ENCODE data around the gene DAW1.
"Not testable (repeated sequence)": the region's sequence is repeated elsewhere in the genome, so short reads cannot be mapped to it uniquely, and the experiment has no call there.

DNA sequence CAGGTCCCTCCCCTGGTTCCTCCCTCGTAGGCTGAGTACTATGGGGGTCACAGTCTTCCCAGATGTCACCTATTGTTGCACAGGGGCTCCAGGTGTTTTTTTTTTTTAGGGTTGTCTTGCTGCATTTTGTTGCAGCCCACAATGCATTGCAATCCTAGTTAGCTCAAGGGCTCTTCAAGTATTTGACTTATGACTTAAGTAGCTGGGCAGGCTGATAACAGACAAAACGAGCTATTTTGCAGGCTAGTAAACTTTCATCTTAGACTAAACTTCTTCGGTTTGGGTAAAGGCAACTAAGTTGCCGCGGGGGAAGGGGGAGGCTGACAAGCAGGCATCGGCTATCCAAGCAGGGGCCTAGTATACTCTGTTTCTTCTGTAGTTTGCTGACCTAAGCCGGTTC lies 64.8 kb downstream of the DAW1 start:
- TF ChIP-seq TAF1 (conservative IDR thresholded peaks at IDR 0.05); JUND (IDR thresholded peaks at IDR 0.05); FOXA1 (IDR thresholded peaks at IDR 0.05); YY1 (IDR thresholded peaks at IDR 0.05); SP1 (IDR thresholded peaks at IDR 0.05); GABPA (IDR thresholded peaks at IDR 0.05 in 1 of 2, conservative IDR thresholded peaks at IDR 0.05 in 1 of 2); EGR1 (IDR thresholded peaks at IDR 0.05; ENCODE audit: low read depth in 2 of 2): not testable (repeated sequence)
- TF ChIP-seq, protein P1, sequence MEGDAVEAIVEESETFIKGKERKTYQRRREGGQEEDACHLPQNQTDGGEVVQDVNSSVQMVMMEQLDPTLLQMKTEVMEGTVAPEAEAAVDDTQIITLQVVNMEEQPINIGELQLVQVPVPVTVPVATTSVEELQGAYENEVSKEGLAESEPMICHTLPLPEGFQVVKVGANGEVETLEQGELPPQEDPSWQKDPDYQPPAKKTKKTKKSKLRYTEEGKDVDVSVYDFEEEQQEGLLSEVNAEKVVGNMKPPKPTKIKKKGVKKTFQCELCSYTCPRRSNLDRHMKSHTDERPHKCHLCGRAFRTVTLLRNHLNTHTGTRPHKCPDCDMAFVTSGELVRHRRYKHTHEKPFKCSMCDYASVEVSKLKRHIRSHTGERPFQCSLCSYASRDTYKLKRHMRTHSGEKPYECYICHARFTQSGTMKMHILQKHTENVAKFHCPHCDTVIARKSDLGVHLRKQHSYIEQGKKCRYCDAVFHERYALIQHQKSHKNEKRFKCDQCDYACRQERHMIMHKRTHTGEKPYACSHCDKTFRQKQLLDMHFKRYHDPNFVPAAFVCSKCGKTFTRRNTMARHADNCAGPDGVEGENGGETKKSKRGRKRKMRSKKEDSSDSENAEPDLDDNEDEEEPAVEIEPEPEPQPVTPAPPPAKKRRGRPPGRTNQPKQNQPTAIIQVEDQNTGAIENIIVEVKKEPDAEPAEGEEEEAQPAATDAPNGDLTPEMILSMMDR (IDR thresholded peaks at IDR 0.05; ENCODE audit: low read depth, low read length, missing input control) = not testable (repeated sequence)
- TF ChIP-seq, protein P2, sequence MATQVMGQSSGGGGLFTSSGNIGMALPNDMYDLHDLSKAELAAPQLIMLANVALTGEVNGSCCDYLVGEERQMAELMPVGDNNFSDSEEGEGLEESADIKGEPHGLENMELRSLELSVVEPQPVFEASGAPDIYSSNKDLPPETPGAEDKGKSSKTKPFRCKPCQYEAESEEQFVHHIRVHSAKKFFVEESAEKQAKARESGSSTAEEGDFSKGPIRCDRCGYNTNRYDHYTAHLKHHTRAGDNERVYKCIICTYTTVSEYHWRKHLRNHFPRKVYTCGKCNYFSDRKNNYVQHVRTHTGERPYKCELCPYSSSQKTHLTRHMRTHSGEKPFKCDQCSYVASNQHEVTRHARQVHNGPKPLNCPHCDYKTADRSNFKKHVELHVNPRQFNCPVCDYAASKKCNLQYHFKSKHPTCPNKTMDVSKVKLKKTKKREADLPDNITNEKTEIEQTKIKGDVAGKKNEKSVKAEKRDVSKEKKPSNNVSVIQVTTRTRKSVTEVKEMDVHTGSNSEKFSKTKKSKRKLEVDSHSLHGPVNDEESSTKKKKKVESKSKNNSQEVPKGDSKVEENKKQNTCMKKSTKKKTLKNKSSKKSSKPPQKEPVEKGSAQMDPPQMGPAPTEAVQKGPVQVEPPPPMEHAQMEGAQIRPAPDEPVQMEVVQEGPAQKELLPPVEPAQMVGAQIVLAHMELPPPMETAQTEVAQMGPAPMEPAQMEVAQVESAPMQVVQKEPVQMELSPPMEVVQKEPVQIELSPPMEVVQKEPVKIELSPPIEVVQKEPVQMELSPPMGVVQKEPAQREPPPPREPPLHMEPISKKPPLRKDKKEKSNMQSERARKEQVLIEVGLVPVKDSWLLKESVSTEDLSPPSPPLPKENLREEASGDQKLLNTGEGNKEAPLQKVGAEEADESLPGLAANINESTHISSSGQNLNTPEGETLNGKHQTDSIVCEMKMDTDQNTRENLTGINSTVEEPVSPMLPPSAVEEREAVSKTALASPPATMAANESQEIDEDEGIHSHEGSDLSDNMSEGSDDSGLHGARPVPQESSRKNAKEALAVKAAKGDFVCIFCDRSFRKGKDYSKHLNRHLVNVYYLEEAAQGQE (IDR thresholded peaks at IDR 0.05) = not testable (repeated sequence)
